Liver (tissue), 9 donors: Measurements from ENCODE around the gene ARHGEF10L. TPM values are rescaled to one million over a fixed set of nuclear protein-coding genes. Genes with fewer than 3 reads are reported as not detected.

ENCODE experiments used
- DNase-seq: peaks from one replicate; pipeline ENCODE4 v3.0.0-alpha.2; 2017; ENCODE audit warnings: low spot score
- H3K27ac ChIP-seq, 2 donors: one replicate each; pipeline ENCODE4 v1.7.0; 2013; ENCODE audit warnings: inconsistent platforms in 2 of 2, low read length in 2 of 2, control low read depth in 1 of 2, low read depth in 1 of 2, mild to moderate bottlenecking in 1 of 2
- H3K27me3 ChIP-seq, 4 donors: one replicate each; pipeline versions ENCODE4 v1.6.1 to v1.7.0; 2013; ENCODE audit warnings: low read length in 3 of 4, inconsistent platforms in 1 of 4, mild to moderate bottlenecking in 1 of 4, moderate library complexity in 1 of 4; ENCODE audit not compliant: control insufficient read depth in 4 of 4, insufficient read depth in 4 of 4
- H3K36me3 ChIP-seq, 4 donors: one replicate each; pipeline versions ENCODE4 v1.6.1 to v1.7.0; 2013; ENCODE audit warnings: low read length in 3 of 4, mild to moderate bottlenecking in 3 of 4, low read depth in 1 of 4, moderate library complexity in 1 of 4; ENCODE audit not compliant: control insufficient read depth in 4 of 4, insufficient read depth in 3 of 4
- H3K4me1 ChIP-seq, 4 donors: one replicate each; pipeline versions ENCODE4 v1.6.1 to v1.7.0; 2013; ENCODE audit warnings: low read length in 3 of 4, mild to moderate bottlenecking in 3 of 4, moderate library complexity in 1 of 4; ENCODE audit not compliant: control insufficient read depth in 4 of 4, insufficient read depth in 4 of 4
- H3K4me3 ChIP-seq, 3 donors: one replicate each; pipeline versions ENCODE4 v1.6.1 to v1.7.0; 2013; ENCODE audit warnings: low read length in 3 of 3, control low read depth in 1 of 3, low read depth in 1 of 3, mild to moderate bottlenecking in 1 of 3
- H3K9ac ChIP-seq, 2 donors: one replicate each; pipeline ENCODE4 v1.7.0; 2013; ENCODE audit warnings: low read length in 2 of 2, mild to moderate bottlenecking in 2 of 2, moderate library complexity in 2 of 2, control low read depth in 1 of 2, low read depth in 1 of 2
- H3K9me3 ChIP-seq, 4 donors: one replicate each; pipeline versions ENCODE4 v1.6.1 to v1.7.0; 2013; ENCODE audit warnings: low read length in 3 of 4; ENCODE audit not compliant: control insufficient read depth in 4 of 4
- CTCF ChIP-seq: fragments of 150-350 bp; IDR thresholded peaks from 2 replicates; pipeline ENCODE4 v1.5.1; 2017; ENCODE audit warnings: improper control_type of control experiment, low read depth, low read length; ENCODE audit not compliant: missing input control
- EGR1 ChIP-seq, 2 donors: IDR thresholded peaks; 2 replicates each; pipeline ENCODE4 v1.6.1; 2016 to 2018; ENCODE audit warnings: antibody characterized with exemption in 2 of 2, low read depth in 2 of 2
- FOXA1 ChIP-seq: IDR thresholded peaks from 2 replicates; pipeline ENCODE4 v1.6.1; 2016; ENCODE audit warnings: antibody characterized with exemption
- FOXA2 ChIP-seq: IDR thresholded peaks from 2 replicates; pipeline ENCODE4 v1.6.1; 2016; ENCODE audit warnings: antibody characterized with exemption
- GABPA ChIP-seq, 2 donors: IDR thresholded peaks in 1 of 2; conservative IDR thresholded peaks in 1 of 2; 2 replicates each; pipeline ENCODE4 v1.6.1; 2016; ENCODE audit warnings: antibody characterized with exemption in 2 of 2, mild to moderate bottlenecking in 1 of 2, moderate library complexity in 1 of 2
- HNF4A ChIP-seq, 2 donors: conservative IDR thresholded peaks; 2 replicates each; pipeline ENCODE4 v1.6.1; 2016; ENCODE audit warnings: antibody characterized with exemption in 2 of 2, mild to moderate bottlenecking in 2 of 2
- HNF4G ChIP-seq: IDR thresholded peaks from 2 replicates; pipeline ENCODE4 v1.6.1; 2016; ENCODE audit warnings: antibody characterized with exemption
- JUND ChIP-seq, 2 donors: IDR thresholded peaks; 2 replicates each; pipeline ENCODE4 v1.6.1; 2016; ENCODE audit warnings: antibody characterized with exemption in 2 of 2
- MAX ChIP-seq: IDR thresholded peaks from 2 replicates; pipeline ENCODE4 v1.6.1; 2016; ENCODE audit warnings: antibody characterized with exemption
- RXRA ChIP-seq, 2 donors: IDR thresholded peaks; 2 replicates each; pipeline ENCODE4 v1.6.1; 2017 to 2018; ENCODE audit warnings: antibody characterized with exemption in 2 of 2, mild to moderate bottlenecking in 1 of 2
- SP1 ChIP-seq: IDR thresholded peaks from 2 replicates; pipeline ENCODE4 v1.6.1; 2018; ENCODE audit warnings: antibody characterized with exemption, mild to moderate bottlenecking
- TAF1 ChIP-seq: conservative IDR thresholded peaks from 2 replicates; pipeline ENCODE4 v1.6.1; 2016; ENCODE audit warnings: antibody characterized with exemption, mild to moderate bottlenecking
- YY1 ChIP-seq: IDR thresholded peaks from 2 replicates; pipeline ENCODE4 v1.6.1; 2016; ENCODE audit warnings: antibody characterized with exemption, mild to moderate bottlenecking
- WGBS: extraction: QIAGEN DNeasy Blood & Tissue Kit; methylation state at CpG from one replicate; pipeline ENCODE4 v1.1.7; 2013; 5-methylcytosine and 5-hydroxymethylcytosine counted together
- polyA plus RNA-seq, 2 donors: library from polyadenylated mRNA; stranded (reverse) in 1 of 2; unstranded in 1 of 2; fragments of 200-250 nt in 1 of 2; fragments of >200 nt in 1 of 2; fragmentation: Nextera tagmentation in 1 of 2; extraction: Ambion mirVana in 1 of 2; gene quantifications; one replicate each; pipeline versions ENCODE4 v1.2.1 to v1.2.3, GENCODE V29; 2013 to 2015
- total RNA-seq, 2 donors: library from RNA; depleted of rRNA; stranded (reverse); fragments of >200 nt; gene quantifications; one replicate each; pipeline ENCODE4 v1.2.3, GENCODE V29; 2014
- TF ChIP-seq, protein P1 (sequence below): IDR thresholded peaks from 2 replicates; pipeline ENCODE4 v1.6.1; 2016; ENCODE audit warnings: antibody characterized with exemption
- TF ChIP-seq, protein P2 (sequence below): IDR thresholded peaks from 2 replicates; pipeline ENCODE4 v1.6.1; 2016; ENCODE audit warnings: antibody characterized with exemption
- donor health status: healthy.
- donor health status: healthy.
- donor health status: healthy.
- donor health status: healthy.
- donor health status: healthy.

The ARHGEF10L gene
- total and polyA plus RNA-seq, 4 donors = 26.3 to 169 (median 57.5) TPM

- Histone ChIP-seq H3K4me1 (no peaks in the 10 kb centered on the region), H3K9ac (no peak overlapping the region), H3K27ac (peak overlapping the region in 1 of 2 donors; percentile 40), H3K9me3 (no peaks in the 10 kb centered on the region), H3K27me3 (no peaks in the 10 kb centered on the region), H3K4me3 (no peak overlapping the region), H3K36me3 (peaks cover 20 to 96% (median 54%) of the 10 kb centered on the region in 4 donors)
- no peak for DNase-seq
- whole genome bisulfite sequencing = 74% methylated on average over 27 of the region's 27 CpGs
- no peak for TF ChIP-seq JUND (IDR thresholded peaks at IDR 0.05)
- no peak for TF ChIP-seq RXRA (IDR thresholded peaks at IDR 0.05)
- TF ChIP-seq FOXA2 = no peak
- TF ChIP-seq, protein P1, sequence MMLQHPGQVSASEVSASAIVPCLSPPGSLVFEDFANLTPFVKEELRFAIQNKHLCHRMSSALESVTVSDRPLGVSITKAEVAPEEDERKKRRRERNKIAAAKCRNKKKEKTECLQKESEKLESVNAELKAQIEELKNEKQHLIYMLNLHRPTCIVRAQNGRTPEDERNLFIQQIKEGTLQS = no peak
- no peak for TF ChIP-seq YY1
- TF ChIP-seq HNF4G = no peak
- no peak for TF ChIP-seq SP1
- no peak for TF ChIP-seq HNF4A (conservative IDR thresholded peaks at IDR 0.05)
- TF ChIP-seq, protein P2, sequence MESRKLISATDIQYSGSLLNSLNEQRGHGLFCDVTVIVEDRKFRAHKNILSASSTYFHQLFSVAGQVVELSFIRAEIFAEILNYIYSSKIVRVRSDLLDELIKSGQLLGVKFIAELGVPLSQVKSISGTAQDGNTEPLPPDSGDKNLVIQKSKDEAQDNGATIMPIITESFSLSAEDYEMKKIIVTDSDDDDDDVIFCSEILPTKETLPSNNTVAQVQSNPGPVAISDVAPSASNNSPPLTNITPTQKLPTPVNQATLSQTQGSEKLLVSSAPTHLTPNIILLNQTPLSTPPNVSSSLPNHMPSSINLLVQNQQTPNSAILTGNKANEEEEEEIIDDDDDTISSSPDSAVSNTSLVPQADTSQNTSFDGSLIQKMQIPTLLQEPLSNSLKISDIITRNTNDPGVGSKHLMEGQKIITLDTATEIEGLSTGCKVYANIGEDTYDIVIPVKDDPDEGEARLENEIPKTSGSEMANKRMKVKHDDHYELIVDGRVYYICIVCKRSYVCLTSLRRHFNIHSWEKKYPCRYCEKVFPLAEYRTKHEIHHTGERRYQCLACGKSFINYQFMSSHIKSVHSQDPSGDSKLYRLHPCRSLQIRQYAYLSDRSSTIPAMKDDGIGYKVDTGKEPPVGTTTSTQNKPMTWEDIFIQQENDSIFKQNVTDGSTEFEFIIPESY = no peak
Observed at GRCh38 chr1:17617787-17618557, 78.5 kb downstream of the ARHGEF10L start.

DNA sequence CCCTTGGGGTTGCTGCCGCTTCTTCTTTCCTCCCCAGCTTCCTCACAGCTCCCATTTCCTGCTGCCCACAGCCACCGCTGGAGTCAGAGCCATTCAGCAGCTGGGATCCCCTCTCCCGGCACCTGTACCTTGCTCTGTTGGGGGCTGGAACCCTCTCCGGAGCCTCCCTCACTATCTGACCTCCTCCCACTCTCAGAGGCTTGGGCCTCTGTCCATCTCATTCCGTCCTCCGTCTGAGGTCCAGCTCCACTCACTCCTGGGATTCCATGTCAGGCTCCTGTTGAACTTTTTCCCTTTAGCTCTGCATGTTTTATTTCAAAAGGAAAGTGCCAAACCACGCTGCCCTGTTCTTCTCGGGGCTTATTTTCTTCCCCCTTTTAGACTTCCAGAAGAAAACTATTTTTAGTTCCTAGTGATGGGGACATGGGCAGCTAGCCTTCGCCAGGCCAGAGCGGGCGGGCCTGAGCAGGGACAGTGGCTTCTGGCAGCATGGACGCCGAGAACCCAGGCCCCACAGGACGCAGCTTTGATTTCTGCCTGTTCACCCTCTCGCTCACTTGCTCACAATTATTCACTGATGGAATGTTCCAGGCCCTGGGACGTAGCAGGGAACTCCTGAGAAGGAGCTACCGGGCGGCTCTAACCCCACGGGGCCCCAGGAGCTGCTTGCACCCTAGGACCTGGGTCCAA is 79.2 kb downstream of the ARHGEF10L start:
- Histone ChIP-seq H3K27ac (peak overlapping the region in 1 of 2 donors; percentile 40), H3K27me3 (no peaks in the 10 kb centered on the region), H3K36me3 (peaks cover 23 to 96% (median 56%) of the 10 kb centered on the region in 4 donors), H3K9ac (no peak overlapping the region), H3K4me3 (no peak overlapping the region), H3K4me1 (no peaks in the 10 kb centered on the region), H3K9me3 (no peaks in the 10 kb centered on the region)
- 75% methylated on average over 19 of the region's 19 CpGs for WGBS
- no peak for DNase-seq
- TF ChIP-seq YY1 (no peak), EGR1 (IDR thresholded peaks at IDR 0.05; ENCODE audit: low read depth in 2 of 2) (no peak), HNF4G (no peak)

- Histone ChIP-seq H3K27ac (no peak overlapping the region), H3K4me3 (no peak overlapping the region)
Observed at GRCh38 chr1:17620448-17620847, 81.0 kb downstream of the ARHGEF10L start.

More at GRCh38 chr1:17620448-17620847, 81.0 kb downstream of the ARHGEF10L start:
- Histone ChIP-seq H3K9me3 (no peaks in the 10 kb centered on the region), H3K9ac (no peak overlapping the region), H3K36me3 (peaks cover 28 to 96% (median 64%) of the 10 kb centered on the region in 4 donors), H3K4me1 (no peaks in the 10 kb centered on the region), H3K27me3 (no peaks in the 10 kb centered on the region)
- DNase-seq = no peak
- 90% methylated on average over 5 of the region's 5 CpGs for WGBS
- no peak for TF ChIP-seq GABPA (IDR thresholded peaks at IDR 0.05 in 1 of 2, conservative IDR thresholded peaks at IDR 0.05 in 1 of 2)
- no peak for TF ChIP-seq TAF1
- TF ChIP-seq MAX = no peak
- no peak for TF ChIP-seq EGR1 (IDR thresholded peaks at IDR 0.05; ENCODE audit: low read depth in 2 of 2)
- TF ChIP-seq CTCF = no peak
- TF ChIP-seq JUND (IDR thresholded peaks at IDR 0.05) = no peak
- TF ChIP-seq, protein P2 = no peak
- no peak for TF ChIP-seq SP1
- no peak for TF ChIP-seq HNF4A (conservative IDR thresholded peaks at IDR 0.05)
- TF ChIP-seq HNF4G = no peak
- no peak for TF ChIP-seq YY1
- no peak for TF ChIP-seq FOXA1
